Nephron progenitor cell (in vitro differentiated cells): ENCODE results near the gene RFX1.
A peak's percentile ranks its signal among the peaks of the same experiment; 100 is the strongest.
"Not testable (repeated sequence)": the region's sequence is repeated elsewhere in the genome, so short reads cannot be mapped to it uniquely, and the experiment has no call there.

Experiments used
- DNase-seq: peaks from one replicate; pipeline ENCODE4 v3.0.0; 2021
- H3K27ac Mint-ChIP-seq: 2 replicates; pipeline ENCODE4 v1.8.0; 2021; ENCODE audit warnings: mild to moderate bottlenecking, moderate library complexity, mixed read lengths
- H3K27me3 Mint-ChIP-seq: 2 replicates; pipeline ENCODE4 v1.8.0; 2021; ENCODE audit warnings: mild to moderate bottlenecking, low read depth, mixed read lengths; ENCODE audit not compliant: poor library complexity
- H3K36me3 Mint-ChIP-seq: 2 replicates; pipeline ENCODE4 v1.8.0; 2021; ENCODE audit warnings: low read depth, mixed read lengths
- H3K4me1 Mint-ChIP-seq: 2 replicates; pipeline ENCODE4 v1.8.0; 2021; ENCODE audit warnings: mixed read lengths
- H3K4me3 Mint-ChIP-seq: 2 replicates; pipeline ENCODE4 v1.8.0; 2021; ENCODE audit warnings: mild to moderate bottlenecking, moderate library complexity, mixed read lengths
- H3K9me3 Mint-ChIP-seq: 2 replicates; pipeline ENCODE4 v1.8.0; 2021; ENCODE audit warnings: mild to moderate bottlenecking, moderate library complexity, mixed read lengths
- TF ChIP-seq, protein P1 (sequence below): fragments of 200-600 bp; sonication (generic); IDR thresholded peaks from 2 replicates; pipeline ENCODE4 v1.5.0; 2021; ENCODE audit warnings: antibody characterized with exemption

RFX1 gene

GRCh38 chr19:13929340-13929739 is 76.8 kb downstream of the RFX1 start:
- H3K4me3 Mint-ChIP-seq, result no peak overlapping the region
- H3K27ac Mint-ChIP-seq, result no peak overlapping the region
- no peaks in the 10 kb centered on the region for H3K27me3 Mint-ChIP-seq
- no peaks in the 10 kb centered on the region for H3K9me3 Mint-ChIP-seq
- TF ChIP-seq, protein P1, sequence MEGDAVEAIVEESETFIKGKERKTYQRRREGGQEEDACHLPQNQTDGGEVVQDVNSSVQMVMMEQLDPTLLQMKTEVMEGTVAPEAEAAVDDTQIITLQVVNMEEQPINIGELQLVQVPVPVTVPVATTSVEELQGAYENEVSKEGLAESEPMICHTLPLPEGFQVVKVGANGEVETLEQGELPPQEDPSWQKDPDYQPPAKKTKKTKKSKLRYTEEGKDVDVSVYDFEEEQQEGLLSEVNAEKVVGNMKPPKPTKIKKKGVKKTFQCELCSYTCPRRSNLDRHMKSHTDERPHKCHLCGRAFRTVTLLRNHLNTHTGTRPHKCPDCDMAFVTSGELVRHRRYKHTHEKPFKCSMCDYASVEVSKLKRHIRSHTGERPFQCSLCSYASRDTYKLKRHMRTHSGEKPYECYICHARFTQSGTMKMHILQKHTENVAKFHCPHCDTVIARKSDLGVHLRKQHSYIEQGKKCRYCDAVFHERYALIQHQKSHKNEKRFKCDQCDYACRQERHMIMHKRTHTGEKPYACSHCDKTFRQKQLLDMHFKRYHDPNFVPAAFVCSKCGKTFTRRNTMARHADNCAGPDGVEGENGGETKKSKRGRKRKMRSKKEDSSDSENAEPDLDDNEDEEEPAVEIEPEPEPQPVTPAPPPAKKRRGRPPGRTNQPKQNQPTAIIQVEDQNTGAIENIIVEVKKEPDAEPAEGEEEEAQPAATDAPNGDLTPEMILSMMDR, result no peak
- DNase-seq, result no peak
- peaks cover 27% of the 10 kb centered on the region for H3K36me3 Mint-ChIP-seq
- H3K4me1 Mint-ChIP-seq, result peaks cover 8% of the 10 kb centered on the region

GRCh38 chr19:13926715-13927114 is 79.4 kb downstream of the RFX1 start:
- Mint-ChIP-seq H3K27me3 (no peaks in the 10 kb centered on the region), H3K27ac (peak overlapping the region; percentile 71), H3K36me3 (peaks cover 47% of the 10 kb centered on the region), H3K9me3 (no peaks in the 10 kb centered on the region), H3K4me1 (no peaks in the 10 kb centered on the region), H3K4me3 (no peak overlapping the region)
- no peak for DNase-seq
- TF ChIP-seq, protein P1, result no peak

- Mint-ChIP-seq H3K27me3 (no peaks in the 10 kb centered on the region), H3K4me3 (no peak overlapping the region), H3K36me3 (peaks cover 54% of the 10 kb centered on the region)
Measured at GRCh38 chr19:13926010-13926409, 80.1 kb downstream of the RFX1 start.

GRCh38 chr19:13923194-13923987 is 82.7 kb downstream of the RFX1 start:
- H3K27me3 Mint-ChIP-seq, result no peaks in the 10 kb centered on the region
- DNase-seq, result no peak
- H3K4me1 Mint-ChIP-seq, result no peaks in the 10 kb centered on the region
- H3K27ac Mint-ChIP-seq, result peak overlapping the region; percentile 81
- TF ChIP-seq, protein P1, result no peak
- peaks cover 13% of the 10 kb centered on the region for H3K9me3 Mint-ChIP-seq
- peaks cover 70% of the 10 kb centered on the region for H3K36me3 Mint-ChIP-seq
- no peak overlapping the region for H3K4me3 Mint-ChIP-seq

More at GRCh38 chr19:13926010-13926409, 80.1 kb downstream of the RFX1 start:
- H3K9me3 Mint-ChIP-seq, result peaks cover 3% of the 10 kb centered on the region
- H3K4me1 Mint-ChIP-seq, result no peaks in the 10 kb centered on the region
- TF ChIP-seq, protein P1, result no peak
- H3K27ac Mint-ChIP-seq, result no peak overlapping the region
- DNase-seq, result no peak

- H3K4me3 Mint-ChIP-seq, H3K27ac Mint-ChIP-seq, H3K27me3 Mint-ChIP-seq: not testable (repeated sequence)
Measured at GRCh38 chr19:13922118-13922517, 84.0 kb downstream of the RFX1 start.

GRCh38 chr19:13920940-13921747 is 85.0 kb downstream of the RFX1 start:
- TF ChIP-seq, protein P1, result no peak

More at GRCh38 chr19:13922118-13922517, 84.0 kb downstream of the RFX1 start:
- not testable (repeated sequence) for DNase-seq, H3K4me1 Mint-ChIP-seq
- peaks cover 62% of the 10 kb centered on the region for H3K36me3 Mint-ChIP-seq
- H3K9me3 Mint-ChIP-seq, result peaks cover 13% of the 10 kb centered on the region

More at GRCh38 chr19:13920940-13921747, 85.0 kb downstream of the RFX1 start:
- DNase-seq, result no peak
- no peaks in the 10 kb centered on the region for H3K27me3 Mint-ChIP-seq
- H3K9me3 Mint-ChIP-seq, result peaks cover 13% of the 10 kb centered on the region
- H3K4me3 Mint-ChIP-seq, result no peak overlapping the region
- H3K36me3 Mint-ChIP-seq, result peaks cover 55% of the 10 kb centered on the region
- no peak overlapping the region for H3K27ac Mint-ChIP-seq
- H3K4me1 Mint-ChIP-seq, result no peaks in the 10 kb centered on the region
